ENCODE data around the gene DYSF.

The DYSF gene

DNA sequence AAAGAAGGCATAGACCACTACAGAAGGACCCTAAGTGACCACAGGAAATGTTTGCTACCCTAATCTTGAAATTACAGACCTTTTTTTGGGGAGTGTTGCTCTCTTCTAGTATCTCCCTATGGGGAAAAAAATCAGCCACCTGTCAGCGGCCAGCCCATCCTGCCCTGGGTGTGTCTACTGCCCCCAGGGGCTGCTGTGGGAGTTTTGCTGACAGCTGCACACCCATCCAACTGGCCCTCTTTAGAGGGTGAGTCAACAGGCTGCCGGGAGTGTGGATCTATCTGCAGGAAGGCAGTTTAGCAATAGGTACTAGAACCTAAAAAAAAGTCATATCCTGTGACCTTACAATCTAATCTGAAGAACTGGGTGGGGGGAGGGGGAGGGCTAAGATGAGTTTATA lies 796 bp upstream of the DYSF start:
- TF ChIP-seq ZFX (IDR thresholded peaks at IDR 0.05; ENCODE audit: borderline replicate concordance): no peak
- TF ChIP-seq, protein P1, sequence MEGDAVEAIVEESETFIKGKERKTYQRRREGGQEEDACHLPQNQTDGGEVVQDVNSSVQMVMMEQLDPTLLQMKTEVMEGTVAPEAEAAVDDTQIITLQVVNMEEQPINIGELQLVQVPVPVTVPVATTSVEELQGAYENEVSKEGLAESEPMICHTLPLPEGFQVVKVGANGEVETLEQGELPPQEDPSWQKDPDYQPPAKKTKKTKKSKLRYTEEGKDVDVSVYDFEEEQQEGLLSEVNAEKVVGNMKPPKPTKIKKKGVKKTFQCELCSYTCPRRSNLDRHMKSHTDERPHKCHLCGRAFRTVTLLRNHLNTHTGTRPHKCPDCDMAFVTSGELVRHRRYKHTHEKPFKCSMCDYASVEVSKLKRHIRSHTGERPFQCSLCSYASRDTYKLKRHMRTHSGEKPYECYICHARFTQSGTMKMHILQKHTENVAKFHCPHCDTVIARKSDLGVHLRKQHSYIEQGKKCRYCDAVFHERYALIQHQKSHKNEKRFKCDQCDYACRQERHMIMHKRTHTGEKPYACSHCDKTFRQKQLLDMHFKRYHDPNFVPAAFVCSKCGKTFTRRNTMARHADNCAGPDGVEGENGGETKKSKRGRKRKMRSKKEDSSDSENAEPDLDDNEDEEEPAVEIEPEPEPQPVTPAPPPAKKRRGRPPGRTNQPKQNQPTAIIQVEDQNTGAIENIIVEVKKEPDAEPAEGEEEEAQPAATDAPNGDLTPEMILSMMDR (IDR thresholded peaks at IDR 0.05): peak; percentile 14; the same call in 1 of the 2 replicates
- no peak overlapping the region for H3K27ac ChIP-seq

DNA sequence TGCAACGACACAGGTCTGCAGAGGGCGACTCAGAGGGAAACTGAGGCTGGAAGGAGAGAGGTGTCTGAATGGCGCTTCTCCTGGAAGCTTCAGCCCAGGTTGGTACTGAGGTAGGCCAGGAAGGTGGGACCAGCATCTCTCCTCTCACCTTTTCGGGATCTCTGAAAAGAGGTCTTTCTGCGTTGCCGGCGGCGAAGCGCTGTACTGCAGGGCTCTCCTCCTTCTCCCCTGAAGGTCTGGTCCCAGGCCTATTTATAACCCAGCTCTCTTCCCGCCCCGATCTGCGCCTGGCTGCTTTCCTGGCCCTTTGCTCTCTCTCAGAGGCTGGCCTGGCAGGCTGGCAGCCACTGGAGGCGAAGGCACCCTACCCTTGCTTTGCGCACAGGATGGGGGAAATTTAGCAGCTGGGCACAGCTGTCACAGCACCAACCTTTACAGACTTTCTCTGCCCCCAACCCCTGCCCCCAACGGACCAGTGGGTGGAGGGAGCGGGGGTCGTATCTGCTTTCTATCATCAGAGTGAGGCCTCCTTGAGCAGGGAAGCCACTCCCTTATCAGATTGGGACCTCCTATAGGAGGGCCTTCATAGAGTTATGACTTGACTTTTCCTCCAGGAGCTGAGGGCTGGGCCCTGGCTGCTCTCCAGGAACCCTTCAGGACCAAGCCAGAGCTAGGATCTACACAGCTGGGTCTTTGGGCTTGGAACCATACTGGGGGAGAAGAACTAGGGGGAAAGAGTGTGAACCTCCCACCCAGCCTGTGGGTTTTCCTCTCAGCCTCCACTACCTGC lies 1.1 kb downstream of the DYSF start:
- TF ChIP-seq ZFX (IDR thresholded peaks at IDR 0.05; ENCODE audit: borderline replicate concordance): no peak
- TF ChIP-seq, protein P1 (IDR thresholded peaks at IDR 0.05): no peak
- no peak overlapping the region for H3K27ac ChIP-seq

DNA sequence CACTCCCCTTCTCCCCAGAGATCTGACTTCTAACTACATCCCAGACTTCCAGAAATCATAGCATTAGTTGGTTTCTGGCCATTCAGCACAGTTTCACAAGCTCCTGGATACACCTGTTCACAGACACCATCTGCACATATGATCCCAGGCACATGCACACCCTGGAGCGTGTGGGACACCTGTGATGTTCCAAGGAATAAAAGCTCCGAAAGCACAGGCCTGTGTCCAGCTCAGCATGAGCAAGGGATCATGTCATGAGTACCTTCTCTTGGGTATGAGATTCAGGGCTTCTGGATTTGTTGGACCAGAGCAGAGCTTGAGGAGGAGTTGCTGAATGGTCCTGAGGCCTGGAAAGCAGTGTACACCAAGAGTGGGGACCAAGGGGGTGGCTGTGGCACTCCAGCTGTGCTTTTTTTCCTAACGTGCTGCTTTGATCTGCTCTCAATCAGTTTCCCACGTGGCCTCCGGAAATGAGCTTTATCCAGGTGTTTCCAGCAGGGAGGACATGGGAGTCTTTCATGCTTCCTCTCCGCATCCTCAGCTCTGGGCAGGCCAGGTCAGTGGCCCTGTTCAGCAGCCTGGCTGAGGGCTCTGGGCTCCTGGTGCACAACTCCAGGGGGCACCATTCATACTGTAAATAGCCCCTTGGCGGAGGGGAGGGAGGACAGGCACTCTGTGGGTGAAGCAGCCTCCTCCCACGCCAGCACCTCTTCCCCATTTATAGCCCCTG lies 1.8 kb downstream of the DYSF start:
- H3K27ac ChIP-seq: no peak overlapping the region
- no peak for TF ChIP-seq ZFX (IDR thresholded peaks at IDR 0.05; ENCODE audit: borderline replicate concordance)
- TF ChIP-seq, protein P1 (IDR thresholded peaks at IDR 0.05): no peak

DNA sequence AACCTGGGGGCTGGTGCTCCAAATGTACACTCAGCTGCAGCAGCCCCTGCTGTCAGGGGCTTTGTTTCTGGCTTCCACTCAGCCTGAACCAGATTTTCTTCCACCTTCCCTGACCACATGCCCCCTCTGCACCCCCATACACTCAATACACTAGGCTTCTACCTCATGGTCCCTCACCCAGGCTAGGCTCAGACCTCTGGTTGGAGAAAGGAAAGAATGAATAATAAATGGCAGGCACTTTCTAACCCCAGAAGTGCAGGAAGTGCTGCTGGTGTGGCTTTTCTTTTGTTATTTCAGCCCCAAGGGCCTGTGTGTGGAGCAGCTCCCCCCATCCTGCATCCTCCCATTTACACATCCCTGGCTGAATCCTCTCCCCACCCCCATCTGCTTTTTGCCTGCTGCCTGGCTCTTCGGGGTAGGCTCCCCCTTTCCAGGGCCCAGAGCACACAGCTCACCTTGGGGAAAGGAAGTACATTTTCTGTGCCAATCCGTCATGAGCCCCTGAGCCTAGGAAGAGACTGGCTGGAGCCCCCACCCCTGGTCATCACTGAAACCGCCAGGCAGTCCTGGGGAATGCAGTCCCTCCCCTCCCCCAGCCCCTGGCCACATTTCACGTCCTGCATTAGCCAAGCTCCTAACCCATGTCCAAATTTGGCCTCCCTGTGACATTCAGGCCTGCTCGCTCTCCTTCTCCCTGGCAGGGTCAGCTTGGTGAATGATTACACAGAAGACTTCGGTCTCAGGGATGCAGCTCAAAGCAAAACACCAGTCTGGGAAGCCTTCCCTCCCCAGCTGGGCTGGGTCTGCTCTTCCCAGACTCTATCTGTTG lies 2.6 kb downstream of the DYSF start:
- no peak overlapping the region for H3K27ac ChIP-seq
- TF ChIP-seq ZFX (IDR thresholded peaks at IDR 0.05; ENCODE audit: borderline replicate concordance): no peak
- TF ChIP-seq, protein P1 (IDR thresholded peaks at IDR 0.05): no peak

DNA sequence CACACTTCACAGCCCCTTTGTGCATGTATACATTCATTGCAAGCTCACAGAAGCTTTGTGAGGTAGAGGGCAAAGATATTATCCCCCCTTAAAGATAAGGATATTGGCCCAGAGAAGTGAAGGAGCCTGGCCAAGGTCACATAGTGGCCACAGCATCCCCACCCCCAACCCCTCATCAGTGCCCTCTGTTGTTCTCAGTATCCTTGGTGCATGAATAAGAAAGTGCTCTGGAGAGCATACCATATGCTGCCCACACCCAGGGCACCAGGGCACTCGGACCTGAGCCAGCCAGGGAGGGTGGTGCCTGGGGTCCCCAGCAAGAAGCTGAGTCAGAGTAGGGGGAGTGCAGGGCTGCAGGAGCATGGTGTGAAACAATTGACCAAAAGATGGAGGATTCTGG lies 3.3 kb downstream of the DYSF start:
- TF ChIP-seq, protein P1 (IDR thresholded peaks at IDR 0.05): no peak
- no peak for TF ChIP-seq ZFX (IDR thresholded peaks at IDR 0.05; ENCODE audit: borderline replicate concordance)
- no peak overlapping the region for H3K27ac ChIP-seq

DNA sequence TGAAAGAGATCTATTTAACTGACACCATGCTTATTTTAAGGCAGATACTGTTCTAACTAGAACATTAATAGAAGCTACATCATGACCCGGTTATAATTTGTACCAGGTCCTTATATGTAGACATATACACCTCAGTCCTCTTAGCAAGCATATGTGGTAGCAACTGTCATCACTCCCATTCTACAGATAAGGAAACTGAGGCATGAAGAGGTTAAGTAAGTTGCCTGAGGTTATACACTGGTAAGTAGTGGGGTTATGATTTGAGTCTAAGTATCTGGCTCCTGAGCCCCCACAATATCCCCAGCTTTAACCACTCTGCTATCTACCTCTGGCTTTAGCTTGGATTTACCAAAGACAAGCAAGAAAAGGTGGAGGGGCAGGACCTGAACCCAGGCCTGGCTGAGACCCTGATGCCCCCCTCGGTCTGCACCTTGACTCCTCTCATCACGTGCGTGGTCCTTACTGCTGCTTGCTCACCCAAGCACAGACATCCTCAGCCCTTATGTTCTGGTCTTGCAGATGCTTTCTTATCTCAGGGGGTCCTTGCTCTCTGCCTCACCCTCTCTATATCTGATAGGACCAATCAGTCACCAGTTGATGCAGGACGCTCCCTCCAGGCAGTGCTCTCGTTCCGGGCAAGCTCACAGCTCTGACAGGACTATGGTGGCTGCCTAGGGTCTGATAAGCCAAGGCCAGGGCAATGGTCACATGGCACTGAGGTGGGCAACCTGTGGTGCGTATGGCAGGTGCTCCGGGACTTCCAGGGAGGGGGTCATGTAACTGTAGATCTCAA lies 4.0 kb downstream of the DYSF start:
- no peak for TF ChIP-seq ZFX (IDR thresholded peaks at IDR 0.05; ENCODE audit: borderline replicate concordance)
- TF ChIP-seq, protein P1 (IDR thresholded peaks at IDR 0.05): no peak
- H3K27ac ChIP-seq: no peak overlapping the region

All from 22Rv1 (cell line).